Muscle of back (tissue), 13 donors: ENCODE results near the gene OR52J3. TPM values are rescaled to one million over a fixed set of nuclear protein-coding genes. Genes with fewer than 3 reads are reported as not detected.
"Not testable (repeated sequence)": the region's sequence is repeated elsewhere in the genome, so short reads cannot be mapped to it uniquely, and the experiment has no call there.

Experiments
- DNase-seq, 3 donors: peaks; one replicate each; pipeline versions ENCODE4 v3.0.0 to v3.0.0-alpha.2; 2013
- long read RNA-seq, 9 donors: transcript quantifications; one replicate each; lab custom pipeline, GENCODE V29; 2026
- polyA plus RNA-seq, 10 donors: library from polyadenylated mRNA; unstranded; fragments of 120-200 nt; gene quantifications; one replicate each; pipeline ENCODE4 v1.2.1, GENCODE V29; 2013; ENCODE audit not compliant: insufficient read length in 10 of 10

OR52J3 gene
- not detected for polyA plus RNA-seq
- long read RNA-seq, donor 1 = 0 reads
- long read RNA-seq, donor 2 = 0 reads
- long read RNA-seq, donor 3 = 0 reads
- long read RNA-seq, donor 4 = 0 reads
- long read RNA-seq, donor 5 = 0 reads
- long read RNA-seq, donor 6 = 0 reads
- long read RNA-seq, donor 7 = 0 reads
- long read RNA-seq, donor 8 = 0 reads
- long read RNA-seq, donor 9 = 0 reads

- no peak for DNase-seq
Measured at GRCh38 chr11:5046226-5046625, at the start of gene OR52J3. Gene OR52J3, plus strand, starts transcription at chr11:5046526. Its CDS starts 0 bp downstream, at chr11:5046526.

GRCh38 chr11:5004424-5005274, 41.7 kb upstream of the OR52J3 start:
- DNase-seq = peak; percentile 43 to 64 (median 47)

GRCh38 chr11:5007561-5007960, 38.8 kb upstream of the OR52J3 start:
- DNase-seq = no peak

- DNase-seq = no peak
Measured at GRCh38 chr11:5011254-5011653, 35.1 kb upstream of the OR52J3 start.

GRCh38 chr11:5013012-5013411, 33.3 kb upstream of the OR52J3 start:
- DNase-seq = no peak

- DNase-seq = no peak
Measured at GRCh38 chr11:5021996-5022395, 24.3 kb upstream of the OR52J3 start.

GRCh38 chr11:5036669-5037068, 9.7 kb upstream of the OR52J3 start:
- no peak for DNase-seq

- no peak for DNase-seq
Measured at GRCh38 chr11:5037926-5038325, 8.4 kb upstream of the OR52J3 start.

- no peak for DNase-seq
Measured at GRCh38 chr11:5038341-5038740, 8.0 kb upstream of the OR52J3 start.

GRCh38 chr11:5040876-5041275, 5.5 kb upstream of the OR52J3 start:
- no peak for DNase-seq

GRCh38 chr11:5042091-5042490, 4.2 kb upstream of the OR52J3 start:
- no peak for DNase-seq

GRCh38 chr11:5043380-5043779, 2.9 kb upstream of the OR52J3 start:
- DNase-seq = peak in 1 of 3 donors; percentile 13

- DNase-seq = no peak
Measured at GRCh38 chr11:5046754-5047330, 516 bp downstream of the OR52J3 start.

- DNase-seq = not testable (repeated sequence)
Measured at GRCh38 chr11:5058679-5059078, 12.4 kb downstream of the OR52J3 start.

GRCh38 chr11:5059391-5059790, 13.1 kb downstream of the OR52J3 start, which contains the start of gene OR52E2:
Gene OR52E2, minus strand, starts transcription at chr11:5059627. Its CDS starts 0 bp downstream, at chr11:5059627.
- DNase-seq = no peak

GRCh38 chr11:5065027-5065426, 18.7 kb downstream of the OR52J3 start:
- no peak for DNase-seq

GRCh38 chr11:5069272-5069671, 22.9 kb downstream of the OR52J3 start, which contains the start of gene OR52E1:
Gene OR52E1, plus strand, starts transcription at chr11:5069572.
- DNase-seq = no peak

- no peak for DNase-seq
Measured at GRCh38 chr11:5071799-5072198, 25.5 kb downstream of the OR52J3 start.

- DNase-seq = no peak
Measured at GRCh38 chr11:5081405-5081804, 35.1 kb downstream of the OR52J3 start.

GRCh38 chr11:5083602-5084001, 37.3 kb downstream of the OR52J3 start:
- no peak for DNase-seq

- no peak for DNase-seq
Measured at GRCh38 chr11:5088556-5088955, 42.2 kb downstream of the OR52J3 start.

GRCh38 chr11:5090668-5091067, 44.3 kb downstream of the OR52J3 start:
- DNase-seq = no peak
